Natural killer cell (primary cell): ENCODE measurements around the gene USP2. TPM values are rescaled to one million over a fixed set of nuclear protein-coding genes. Genes with fewer than 3 reads are reported as not detected.

Source experiments
- ATAC-seq, 3 donors: fragments of 150-1000 bp in 2 of 3; fragments of 200-7000 bp in 1 of 3; cut with Tn5 transposase; 1 replicate in 1 of 3; 2 replicates in 2 of 3; pipeline ENCODE4 v1.10.0; 2021; ENCODE audit warnings: mild to moderate bottlenecking in 2 of 3, moderate library complexity in 2 of 3
- DNase-seq, 2 donors: peaks; one replicate each; pipeline versions ENCODE4 v3.0.0 to v3.0.0-alpha.2; 2013 to 2021; ENCODE audit warnings: mixed read lengths in 1 of 2
- H3K27ac ChIP-seq: one replicate; pipeline ENCODE4 v1.5.1; 2013; ENCODE audit warnings: mild to moderate bottlenecking, low read length
- H3K27me3 ChIP-seq: one replicate; pipeline ENCODE4 v1.6.1; 2013; ENCODE audit warnings: low read length; ENCODE audit not compliant: control insufficient read depth, insufficient read depth
- H3K36me3 ChIP-seq: one replicate; pipeline ENCODE4 v1.6.1; 2013; ENCODE audit warnings: low read length; ENCODE audit not compliant: control insufficient read depth, insufficient read depth
- H3K4me1 ChIP-seq: one replicate; pipeline ENCODE4 v1.6.1; 2013; ENCODE audit warnings: low read length; ENCODE audit not compliant: control insufficient read depth, insufficient read depth
- H3K4me3 ChIP-seq: one replicate; pipeline ENCODE4 v1.5.1; 2013; ENCODE audit warnings: low read length
- H3K9me3 ChIP-seq: one replicate; pipeline ENCODE4 v1.6.1; 2013; ENCODE audit warnings: low read length; ENCODE audit not compliant: control insufficient read depth, insufficient read depth
- H3K27ac Mint-ChIP-seq, 2 donors: one replicate each; pipeline ENCODE4 v1.8.0; 2022; ENCODE audit warnings: mild to moderate bottlenecking in 2 of 2, mixed read lengths in 2 of 2, moderate library complexity in 1 of 2
- H3K27me3 Mint-ChIP-seq, 2 donors: one replicate each; pipeline ENCODE4 v1.8.0; 2022; ENCODE audit warnings: low read depth in 2 of 2, mixed read lengths in 2 of 2
- H3K36me3 Mint-ChIP-seq: one replicate; pipeline ENCODE4 v1.8.0; 2022; ENCODE audit warnings: mixed read lengths
- H3K4me1 Mint-ChIP-seq, 2 donors: one replicate each; pipeline ENCODE4 v1.8.0; 2022; ENCODE audit warnings: mixed read lengths in 2 of 2
- H3K4me3 Mint-ChIP-seq: one replicate; pipeline ENCODE4 v1.8.0; 2022; ENCODE audit warnings: mild to moderate bottlenecking, moderate library complexity, mixed read lengths
- H3K9me3 Mint-ChIP-seq, 2 donors: one replicate each; pipeline ENCODE4 v1.8.0; 2022; ENCODE audit warnings: mixed read lengths in 2 of 2
- CTCF ChIP-seq: fragments of 200-600 bp; IDR thresholded peaks from one replicate; pipeline ENCODE4 v1.8.0; 2022; ENCODE audit warnings: antibody characterized with exemption
- WGBS: methylation state at CpG from one replicate; pipeline ENCODE4 v1.1.7; 2013; ENCODE audit warnings: missing lambda C conversion rate; ENCODE audit not compliant: insufficient coverage; 5-methylcytosine and 5-hydroxymethylcytosine counted together
- intact Hi-C: fragments of 100-400 bp; cut with micrococcal nuclease; formaldehyde crosslinking; loops from one replicate; pipeline ENCODE4 v1.14.2; 2022
- total RNA-seq, 4 donors: library from RNA; stranded (reverse); fragments of 120-200 nt in 1 of 4; gene quantifications; one replicate each; pipeline versions ENCODE4 v1.2.3 to v1.2.4, GENCODE V29; 2013 to 2022

The USP2 gene
- total RNA-seq, 3 donors from 2014 or later (not counting 1 experiment from before 2014, with no cell fraction given): 0.50 to 3.9 TPM; not detected in 1

- DNase-seq: no peak
- 79% methylated on average over 17 of the region's 17 CpGs for WGBS
- Histone ChIP-seq H3K9me3 (no peaks in the 10 kb centered on the region), H3K4me1 (peaks cover 12% of the 10 kb centered on the region), H3K27me3 (peaks cover 17% of the 10 kb centered on the region), H3K36me3 (no peaks in the 10 kb centered on the region), H3K4me3 (no peak overlapping the region), H3K27ac (no peak overlapping the region)
- H3K4me1 Mint-ChIP-seq: peaks cover 7% of the 10 kb centered on the region in 2 donors
- H3K27me3 Mint-ChIP-seq: peaks cover 41 to 49% of the 10 kb centered on the region in 2 donors
- H3K27ac Mint-ChIP-seq: no peak overlapping the region
- no peak for TF ChIP-seq CTCF
- intact Hi-C loops: no loop called here
- peaks cover 6% of the 10 kb centered on the region for H3K36me3 Mint-ChIP-seq
- no peaks in the 10 kb centered on the region for H3K9me3 Mint-ChIP-seq
- no peak overlapping the region for H3K4me3 Mint-ChIP-seq
- no peak for ATAC-seq
Measured at GRCh38 chr11:119368121-119369034, 13.1 kb downstream of the USP2 start.

DNA sequence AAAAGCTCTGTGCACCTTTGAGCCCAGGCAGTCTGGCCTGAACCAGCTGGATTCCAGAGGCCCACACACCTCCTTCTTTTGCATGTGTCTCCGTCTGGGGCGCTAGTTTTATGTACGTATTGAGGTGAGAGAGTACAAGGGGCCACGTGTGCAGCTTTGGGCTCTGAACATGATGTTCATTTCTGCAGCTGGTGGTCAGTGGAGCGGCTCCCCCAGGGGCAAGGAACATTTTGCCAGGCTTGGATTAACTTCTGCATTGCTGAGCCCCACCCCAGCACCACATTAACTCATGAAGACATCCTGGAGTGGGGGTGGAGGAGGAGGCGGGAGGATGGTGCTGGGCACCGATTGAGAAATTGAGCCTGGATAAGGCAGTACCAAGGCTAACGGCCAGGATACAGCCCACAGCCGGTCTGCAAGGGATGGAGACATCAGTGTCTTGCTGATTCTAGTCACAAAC is 13.8 kb downstream of the USP2 start:
- peaks cover 44 to 54% of the 10 kb centered on the region in 2 donors for H3K27me3 Mint-ChIP-seq

GRCh38 chr11:119366690-119367620 is 14.5 kb downstream of the USP2 start:
- peaks cover 25% of the 10 kb centered on the region for H3K27me3 ChIP-seq
- ATAC-seq (no peak), DNase-seq (no peak)
- Mint-ChIP-seq H3K4me1 (peaks cover 7% of the 10 kb centered on the region in 2 donors), H3K36me3 (peaks cover 6% of the 10 kb centered on the region), H3K27me3 (peaks cover 52 to 60% of the 10 kb centered on the region in 2 donors), H3K9me3 (no peaks in the 10 kb centered on the region), H3K4me3 (no peak overlapping the region), H3K27ac (no peak overlapping the region)
- H3K4me3 ChIP-seq: no peak overlapping the region
- no peaks in the 10 kb centered on the region for H3K36me3 ChIP-seq
- intact Hi-C loops: no loop called here
- H3K9me3 ChIP-seq: no peaks in the 10 kb centered on the region
- H3K4me1 ChIP-seq: peaks cover 11% of the 10 kb centered on the region
- H3K27ac ChIP-seq: no peak overlapping the region
- 88% methylated on average over 11 of the region's 11 CpGs for WGBS
- no peak for TF ChIP-seq CTCF

More for the DNA sequence above, 13.8 kb downstream of the USP2 start:
- H3K36me3 ChIP-seq: no peaks in the 10 kb centered on the region
- Mint-ChIP-seq H3K9me3 (no peaks in the 10 kb centered on the region), H3K36me3 (peaks cover 6% of the 10 kb centered on the region), H3K4me1 (peaks cover 7% of the 10 kb centered on the region in 2 donors), H3K27ac (no peak overlapping the region), H3K4me3 (no peak overlapping the region)
- H3K27ac ChIP-seq: no peak overlapping the region
- H3K9me3 ChIP-seq: no peaks in the 10 kb centered on the region
- H3K4me1 ChIP-seq: peaks cover 11% of the 10 kb centered on the region
- peaks cover 24% of the 10 kb centered on the region for H3K27me3 ChIP-seq
- WGBS: 86% methylated on average over 8 of the region's 9 CpGs
- DNase-seq (no peak), ATAC-seq (no peak)
- TF ChIP-seq CTCF: no peak
- intact Hi-C loops: no loop called here
- H3K4me3 ChIP-seq: no peak overlapping the region
